HG03025 (cell line): ENCODE data around the gene RXRG.

Experiments
- ATAC-seq: cut with Tn5 transposase; IDR thresholded peaks from one replicate; pipeline ENCODE4 v1.9.1; 2021; ENCODE audit warnings: mild to moderate bottlenecking, moderate library complexity; ENCODE audit not compliant: unreplicated experiment, low FRiP score

The RXRG gene

GRCh38 chr1:165452336-165453130 lies 7.6 kb upstream of the RXRG start:
- no peak for ATAC-seq

- ATAC-seq = no peak
These were observed 6.8 kb upstream of the RXRG start for GRCh38 chr1:165451691-165452090.

- ATAC-seq = no peak
These were observed 4.2 kb upstream of the RXRG start for GRCh38 chr1:165449131-165449530.

GRCh38 chr1:165445388-165445787 lies 462 bp upstream of the RXRG start:
- ATAC-seq = no peak

GRCh38 chr1:165443539-165444311 lies 1.2 kb downstream of the RXRG start:
- ATAC-seq = no peak

GRCh38 chr1:165442653-165443052 lies 2.3 kb downstream of the RXRG start:
- no peak for ATAC-seq

- ATAC-seq = no peak
These were observed 2.9 kb downstream of the RXRG start for GRCh38 chr1:165442053-165442452.

GRCh38 chr1:165441166-165441880 lies 3.6 kb downstream of the RXRG start:
- no peak for ATAC-seq

- ATAC-seq = no peak
These were observed 5.6 kb downstream of the RXRG start for GRCh38 chr1:165439330-165439729.

- no peak for ATAC-seq
These were observed 7.9 kb downstream of the RXRG start for GRCh38 chr1:165436994-165437393.

- ATAC-seq = no peak
These were observed 9.1 kb downstream of the RXRG start for GRCh38 chr1:165435801-165436200.

- ATAC-seq = no peak
These were observed 10.6 kb downstream of the RXRG start for GRCh38 chr1:165434281-165434680.

GRCh38 chr1:165431079-165431478 lies 13.8 kb downstream of the RXRG start:
- no peak for ATAC-seq

- ATAC-seq = no peak
These were observed 18.2 kb downstream of the RXRG start for GRCh38 chr1:165426745-165427144.

- no peak for ATAC-seq
These were observed 19.3 kb downstream of the RXRG start for GRCh38 chr1:165425621-165426020.

- ATAC-seq = no peak
These were observed 20.3 kb downstream of the RXRG start for GRCh38 chr1:165424454-165425216.

GRCh38 chr1:165423136-165423535 lies 21.8 kb downstream of the RXRG start:
- ATAC-seq = no peak

- no peak for ATAC-seq
These were observed 24.3 kb downstream of the RXRG start for GRCh38 chr1:165420655-165421054.

- no peak for ATAC-seq
These were observed 25.1 kb downstream of the RXRG start for GRCh38 chr1:165419839-165420238.

- ATAC-seq = no peak
These were observed 26.7 kb downstream of the RXRG start for GRCh38 chr1:165418195-165418594.
